Measurements from ENCODE around the gene GPR108. TPM values are rescaled to one million over a fixed set of nuclear protein-coding genes. Genes with fewer than 3 reads are reported as not detected.

The GPR108 gene
- total RNA-seq, 1 donor from 2014 or later, result 41.6 TPM

DNA sequence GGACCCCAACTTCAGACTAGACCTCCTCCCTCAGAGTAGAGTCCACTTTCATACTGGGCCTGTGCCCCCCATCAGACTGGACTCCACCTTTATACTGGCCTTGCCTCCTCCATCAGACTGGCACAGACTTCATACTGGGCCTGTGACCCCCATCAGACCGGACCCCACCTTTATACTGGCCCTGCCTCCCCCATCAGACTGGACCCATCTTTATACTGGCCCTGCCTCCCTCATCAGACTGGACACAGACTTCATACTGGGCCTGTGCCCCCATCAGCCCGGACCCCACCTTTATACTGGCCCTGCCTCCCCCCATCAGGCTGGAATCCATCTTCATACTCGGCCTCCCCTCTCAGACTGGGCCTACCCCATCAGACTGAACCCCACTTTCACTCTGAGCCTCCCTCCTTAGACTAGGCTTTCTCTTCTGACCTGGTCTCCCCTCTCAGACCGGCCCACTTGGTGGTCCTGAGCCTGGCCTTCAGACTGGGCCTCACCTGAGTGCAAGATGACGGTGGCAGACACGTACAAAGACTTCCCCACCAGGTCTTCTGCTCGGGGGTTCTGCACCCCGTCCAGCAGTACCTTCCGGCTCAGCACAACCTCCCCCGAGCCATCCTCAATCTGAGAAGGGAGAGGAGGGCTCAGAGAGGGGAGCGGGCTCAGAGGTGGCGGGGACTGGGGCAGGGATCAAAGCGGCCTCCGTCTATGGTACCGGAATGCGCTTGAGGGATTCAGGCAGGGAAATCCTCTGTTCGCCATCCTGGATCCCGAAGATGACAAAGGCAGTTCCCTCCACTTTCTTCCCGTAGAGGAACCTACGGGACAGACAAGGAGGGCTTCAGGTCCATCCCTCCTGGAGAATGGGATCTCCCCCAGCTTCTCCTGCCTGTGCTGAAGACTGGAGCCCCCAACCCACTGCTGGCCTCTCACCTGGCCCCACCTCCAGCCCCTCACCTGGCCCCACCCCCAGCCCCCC is 24.4 kb downstream of the GPR108 start:
- no peak for TF ChIP-seq EZH2 (IDR thresholded peaks at IDR 0.05; ENCODE audit: insufficient read depth, low read length)
- TF ChIP-seq, protein P1, sequence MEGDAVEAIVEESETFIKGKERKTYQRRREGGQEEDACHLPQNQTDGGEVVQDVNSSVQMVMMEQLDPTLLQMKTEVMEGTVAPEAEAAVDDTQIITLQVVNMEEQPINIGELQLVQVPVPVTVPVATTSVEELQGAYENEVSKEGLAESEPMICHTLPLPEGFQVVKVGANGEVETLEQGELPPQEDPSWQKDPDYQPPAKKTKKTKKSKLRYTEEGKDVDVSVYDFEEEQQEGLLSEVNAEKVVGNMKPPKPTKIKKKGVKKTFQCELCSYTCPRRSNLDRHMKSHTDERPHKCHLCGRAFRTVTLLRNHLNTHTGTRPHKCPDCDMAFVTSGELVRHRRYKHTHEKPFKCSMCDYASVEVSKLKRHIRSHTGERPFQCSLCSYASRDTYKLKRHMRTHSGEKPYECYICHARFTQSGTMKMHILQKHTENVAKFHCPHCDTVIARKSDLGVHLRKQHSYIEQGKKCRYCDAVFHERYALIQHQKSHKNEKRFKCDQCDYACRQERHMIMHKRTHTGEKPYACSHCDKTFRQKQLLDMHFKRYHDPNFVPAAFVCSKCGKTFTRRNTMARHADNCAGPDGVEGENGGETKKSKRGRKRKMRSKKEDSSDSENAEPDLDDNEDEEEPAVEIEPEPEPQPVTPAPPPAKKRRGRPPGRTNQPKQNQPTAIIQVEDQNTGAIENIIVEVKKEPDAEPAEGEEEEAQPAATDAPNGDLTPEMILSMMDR (IDR thresholded peaks at IDR 0.05; ENCODE audit: insufficient read depth, low read depth, low read length), result no peak
- FAIRE-seq (no peak), DNase-seq (ENCODE audit: low read depth) (no peak)
- Mint-ChIP-seq H3K36me3 (ENCODE audit: low read depth, unreplicated experiment) (peaks cover 2% of the 10 kb centered on the region), H3K27me3 (ENCODE audit: low read depth, unreplicated experiment) (peaks cover 19% of the 10 kb centered on the region), H3K4me1 (ENCODE audit: low read depth, unreplicated experiment) (no peaks in the 10 kb centered on the region), H3K9me3 (ENCODE audit: unreplicated experiment) (peaks cover 19% of the 10 kb centered on the region), H3K4me3 (ENCODE audit: unreplicated experiment) (no peak overlapping the region), H3K27ac (ENCODE audit: unreplicated experiment) (no peak overlapping the region)
- Histone ChIP-seq H3K4me3 (ENCODE audit: insufficient read depth, low read depth, low read length) (no peak overlapping the region), H3K79me2 (ENCODE audit: insufficient read depth, low read length) (no peaks in the 10 kb centered on the region), H3K9me3 (ENCODE audit: insufficient read depth, low read depth, low read length) (peaks cover 4% of the 10 kb centered on the region), H3K27ac (ENCODE audit: low read depth, low read length) (no peak overlapping the region), H3K4me2 (ENCODE audit: low read length) (no peak overlapping the region), H3K9ac (ENCODE audit: low read length) (no peak overlapping the region), H2AFZ (ENCODE audit: low read depth, low read length) (no peak overlapping the region), H3K27me3 (ENCODE audit: insufficient read depth, low read length) (peaks cover 6% of the 10 kb centered on the region), H4K20me1 (ENCODE audit: insufficient read depth, low read length) (no peaks in the 10 kb centered on the region), H3K4me1 (ENCODE audit: insufficient read depth, low read length) (no peaks in the 10 kb centered on the region), H3K36me3 (ENCODE audit: insufficient read depth, low read length) (no peaks in the 10 kb centered on the region)

DNA sequence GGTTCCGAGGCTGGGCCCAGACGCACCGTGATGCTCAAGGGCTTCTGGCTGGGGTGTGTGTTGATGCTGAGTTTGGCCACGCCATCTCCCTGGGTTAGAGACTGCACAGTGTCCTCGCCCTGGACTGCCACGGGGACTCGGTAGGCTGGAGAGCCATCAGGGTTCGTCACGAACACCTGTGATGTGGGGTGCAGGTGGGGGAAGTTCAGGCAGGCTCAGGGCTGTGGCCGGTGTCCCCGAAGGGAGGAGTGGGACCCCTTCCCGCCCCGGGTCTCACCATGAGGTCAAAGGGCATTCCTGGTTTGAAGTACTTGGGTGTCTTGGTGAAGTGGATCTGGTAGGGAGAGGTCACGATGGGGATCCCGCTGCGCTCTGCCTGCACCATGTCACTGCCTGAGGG is 25.1 kb downstream of the GPR108 start:
- Histone ChIP-seq H3K27ac (ENCODE audit: low read depth, low read length) (no peak overlapping the region), H4K20me1 (ENCODE audit: insufficient read depth, low read length) (no peaks in the 10 kb centered on the region), H3K4me2 (ENCODE audit: low read length) (no peak overlapping the region), H3K79me2 (ENCODE audit: insufficient read depth, low read length) (no peaks in the 10 kb centered on the region), H3K36me3 (ENCODE audit: insufficient read depth, low read length) (no peaks in the 10 kb centered on the region), H2AFZ (ENCODE audit: low read depth, low read length) (no peak overlapping the region), H3K4me3 (ENCODE audit: insufficient read depth, low read depth, low read length) (no peak overlapping the region), H3K27me3 (ENCODE audit: insufficient read depth, low read length) (peaks cover 6% of the 10 kb centered on the region), H3K4me1 (ENCODE audit: insufficient read depth, low read length) (no peaks in the 10 kb centered on the region), H3K9me3 (ENCODE audit: insufficient read depth, low read depth, low read length) (peaks cover under 1% of the 10 kb centered on the region), H3K9ac (ENCODE audit: low read length) (no peak overlapping the region)
- no peak for TF ChIP-seq EZH2 (IDR thresholded peaks at IDR 0.05; ENCODE audit: insufficient read depth, low read length)
- TF ChIP-seq, protein P1 (IDR thresholded peaks at IDR 0.05; ENCODE audit: insufficient read depth, low read depth, low read length), result no peak
- H3K27ac Mint-ChIP-seq (ENCODE audit: unreplicated experiment), result no peak overlapping the region
- peaks cover 2% of the 10 kb centered on the region for H3K36me3 Mint-ChIP-seq (ENCODE audit: low read depth, unreplicated experiment)
- no peaks in the 10 kb centered on the region for H3K4me1 Mint-ChIP-seq (ENCODE audit: low read depth, unreplicated experiment)
- DNase-seq (ENCODE audit: low read depth) (no peak), FAIRE-seq (no peak)
- H3K4me3 Mint-ChIP-seq (ENCODE audit: unreplicated experiment), result no peak overlapping the region
- peaks cover 19% of the 10 kb centered on the region for H3K27me3 Mint-ChIP-seq (ENCODE audit: low read depth, unreplicated experiment)
- H3K9me3 Mint-ChIP-seq (ENCODE audit: unreplicated experiment), result peaks cover 14% of the 10 kb centered on the region

- Histone ChIP-seq H3K4me2 (ENCODE audit: low read length) (no peak overlapping the region), H2AFZ (ENCODE audit: low read depth, low read length) (no peak overlapping the region), H3K9me3 (ENCODE audit: insufficient read depth, low read depth, low read length) (no peaks in the 10 kb centered on the region), H3K36me3 (ENCODE audit: insufficient read depth, low read length) (no peaks in the 10 kb centered on the region), H3K79me2 (ENCODE audit: insufficient read depth, low read length) (no peaks in the 10 kb centered on the region), H3K4me3 (ENCODE audit: insufficient read depth, low read depth, low read length) (no peak overlapping the region), H3K27ac (ENCODE audit: low read depth, low read length) (no peak overlapping the region), H3K4me1 (ENCODE audit: insufficient read depth, low read length) (no peaks in the 10 kb centered on the region), H4K20me1 (ENCODE audit: insufficient read depth, low read length) (no peaks in the 10 kb centered on the region), H3K27me3 (ENCODE audit: insufficient read depth, low read length) (peaks cover 6% of the 10 kb centered on the region), H3K9ac (ENCODE audit: low read length) (no peak overlapping the region)
- TF ChIP-seq, protein P1 (IDR thresholded peaks at IDR 0.05; ENCODE audit: insufficient read depth, low read depth, low read length), result no peak
- no peak for TF ChIP-seq EZH2 (IDR thresholded peaks at IDR 0.05; ENCODE audit: insufficient read depth, low read length)
- Mint-ChIP-seq H3K27me3 (ENCODE audit: low read depth, unreplicated experiment) (peaks cover 19% of the 10 kb centered on the region), H3K27ac (ENCODE audit: unreplicated experiment) (no peak overlapping the region), H3K9me3 (ENCODE audit: unreplicated experiment) (peaks cover 14% of the 10 kb centered on the region), H3K36me3 (ENCODE audit: low read depth, unreplicated experiment) (peaks cover 2% of the 10 kb centered on the region), H3K4me1 (ENCODE audit: low read depth, unreplicated experiment) (no peaks in the 10 kb centered on the region), H3K4me3 (ENCODE audit: unreplicated experiment) (no peak overlapping the region)
- DNase-seq (ENCODE audit: low read depth) (no peak), FAIRE-seq (no peak)
Measured at GRCh38 chr19:6711605-6712004, 25.8 kb downstream of the GPR108 start.

All from astrocyte (in vitro differentiated cells and primary cell).